Ovary (tissue), 3 donors: ENCODE measurements around the gene SEC24D.

Source experiments
- CTCF ChIP-seq, 3 donors: fragments of 450-650 bp in 2 of 3; fragments of 200-600 bp in 1 of 3; IDR thresholded peaks; one replicate each; pipeline versions ENCODE4 v1.5.1 to v1.8.0; 2016 to 2022; ENCODE audit warnings: antibody characterized with exemption in 3 of 3, mild to moderate bottlenecking in 1 of 3
- POLR2A ChIP-seq: fragments of 450-650 bp; IDR thresholded peaks from one replicate; pipeline ENCODE4 v1.6.1; 2017; ENCODE audit warnings: antibody characterized with exemption, mild to moderate bottlenecking, moderate library complexity
- donor health status: DM: no; HTN: no; CAD: no.

- TF ChIP-seq POLR2A (no peak), CTCF (IDR thresholded peaks at IDR 0.05) (no peak)
Measured at GRCh38 chr4:118798658-118799057, 37.3 kb downstream of the SEC24D start.
